NCI-H2171 (cell line): ENCODE measurements around the gene IQSEC1.
A peak's percentile ranks its signal among the peaks of the same experiment; 100 is the strongest.

ENCODE experiments used
- DNase-seq: peaks from one replicate; lab custom pipeline; 2025; lab: John Stamatoyannopoulos, UW

The IQSEC1 gene

DNA sequence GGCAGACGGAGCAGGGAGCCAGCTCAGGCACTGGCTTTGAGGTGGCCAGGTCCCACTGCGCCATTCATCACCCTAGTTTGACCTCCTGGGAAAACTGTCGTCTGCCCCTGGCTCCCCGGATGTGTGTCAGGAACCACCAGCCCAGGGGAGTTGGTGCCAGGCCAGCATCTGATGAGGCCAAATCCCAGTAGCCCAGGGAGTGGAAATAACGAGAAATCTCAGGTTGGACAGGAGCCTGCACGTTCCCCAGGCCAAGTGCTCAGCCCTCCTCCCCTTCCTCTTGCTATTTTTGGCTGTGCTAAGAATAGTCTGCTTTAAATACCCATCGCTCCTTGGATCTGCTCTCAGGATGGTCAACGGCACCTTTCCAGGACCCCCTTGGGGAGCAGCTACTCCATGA, 138.8 kb downstream of the IQSEC1 start:
- DNase-seq: no peak

DNA sequence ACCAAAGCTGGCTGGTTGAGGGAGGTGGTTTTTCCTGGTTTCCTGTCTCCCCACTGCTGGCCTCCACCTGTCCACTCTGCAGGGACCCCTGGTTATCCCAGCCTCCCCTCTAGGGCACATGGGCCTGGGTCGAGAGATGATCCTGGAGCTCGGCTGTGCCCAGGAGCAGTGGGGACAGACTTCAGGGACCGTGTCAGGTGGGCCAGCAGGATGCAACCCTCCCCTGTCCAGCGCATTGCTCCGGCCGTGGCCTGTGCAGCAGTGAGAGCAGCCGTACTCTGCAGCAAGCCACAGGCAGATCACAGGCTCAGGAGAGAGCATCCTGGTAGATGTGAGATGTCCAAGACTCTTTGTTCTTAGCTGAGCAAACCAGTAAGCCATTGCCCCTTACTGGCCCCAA, 139.3 kb downstream of the IQSEC1 start:
- DNase-seq: no peak

DNA sequence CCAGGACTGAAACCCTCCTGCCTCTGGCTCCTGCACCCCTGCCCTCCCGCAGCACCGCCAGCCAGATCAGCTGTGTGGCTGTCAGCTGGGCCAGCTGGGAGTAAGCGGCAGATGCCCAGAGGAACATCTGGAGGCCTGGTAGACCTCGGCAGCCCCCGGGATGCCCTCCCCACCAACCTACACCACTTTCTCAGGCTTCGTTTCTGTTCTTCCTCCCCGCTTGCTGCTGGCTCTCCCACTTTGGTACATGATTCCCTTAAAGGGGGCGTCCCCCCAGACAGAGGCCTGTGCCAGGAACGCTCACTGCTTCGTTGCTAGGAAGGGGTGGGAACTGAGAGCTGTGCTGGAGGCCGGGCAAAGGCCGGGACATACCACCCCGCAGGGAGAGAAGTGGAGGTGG, 140.5 kb downstream of the IQSEC1 start:
- DNase-seq: no peak

DNA sequence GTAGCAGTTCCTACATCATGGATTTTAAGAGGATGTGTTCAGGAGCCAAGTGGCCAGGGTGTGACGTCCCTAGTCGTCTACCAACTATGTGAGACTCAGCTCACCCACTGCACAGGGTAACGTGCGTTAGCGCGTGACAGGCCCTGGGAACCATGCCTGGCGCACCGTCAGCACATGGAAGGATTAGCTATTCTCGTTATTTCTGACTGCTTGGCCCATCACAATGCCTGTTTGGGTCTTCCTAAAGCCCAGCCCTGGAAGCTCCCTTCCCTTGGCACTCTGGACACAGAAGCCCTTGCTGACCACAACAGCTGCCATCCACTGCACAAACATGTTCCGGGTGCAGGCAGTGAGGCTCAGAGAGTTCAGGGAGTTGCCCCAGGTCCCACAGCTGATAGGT, 140.9 kb downstream of the IQSEC1 start:
- no peak for DNase-seq

DNA sequence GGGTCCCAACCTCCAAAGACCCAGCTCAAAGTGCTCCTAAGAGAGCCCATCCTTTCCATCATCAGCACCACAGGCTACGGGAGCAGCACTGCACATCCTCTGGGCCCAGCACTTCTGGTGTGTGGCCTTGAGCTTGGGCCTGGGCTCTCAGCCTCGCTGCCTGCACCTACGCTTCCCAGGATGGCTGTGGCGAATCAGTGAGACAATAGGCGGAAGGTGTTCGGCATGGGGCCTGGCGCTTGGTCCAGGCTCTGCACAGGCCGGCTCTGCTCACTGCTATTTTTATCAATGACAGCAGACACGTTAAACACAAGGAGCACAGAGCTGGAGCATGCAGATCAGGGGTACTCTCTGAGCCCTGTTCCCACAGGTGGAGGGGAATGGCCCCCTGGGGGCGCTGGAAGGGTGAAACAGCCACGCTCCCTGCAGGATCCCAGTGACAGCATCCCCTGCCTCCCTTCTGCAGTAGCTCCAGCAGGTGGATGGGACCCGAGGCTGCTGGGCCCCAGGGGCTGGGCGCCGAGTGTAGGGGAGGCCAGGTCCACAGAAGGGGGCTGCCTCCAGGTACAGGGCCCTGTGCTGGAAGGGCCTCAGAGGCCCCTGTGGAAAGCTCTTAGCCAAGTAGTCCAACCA, 141.8 kb downstream of the IQSEC1 start:
- DNase-seq: no peak

DNA sequence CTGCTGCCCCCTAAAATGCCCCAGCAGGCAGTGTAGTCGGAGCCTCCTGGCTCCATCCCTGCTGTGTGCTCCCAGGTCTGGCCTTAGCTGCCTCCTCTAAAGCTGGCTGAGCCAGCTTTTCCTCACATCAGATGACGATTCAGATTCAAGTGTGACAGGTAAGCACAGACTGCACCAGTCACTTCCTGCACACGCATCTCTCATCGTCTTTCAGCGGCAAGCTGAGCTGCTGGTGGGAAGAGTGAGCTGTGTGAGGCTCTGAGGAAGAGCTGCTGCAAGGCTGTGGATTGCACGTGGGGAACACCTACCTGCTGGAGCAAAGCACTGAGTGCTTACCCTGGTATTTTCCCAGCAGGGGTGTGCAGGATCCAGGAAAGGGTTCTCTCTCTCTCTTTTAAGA, 143.4 kb downstream of the IQSEC1 start:
- no peak for DNase-seq

DNA sequence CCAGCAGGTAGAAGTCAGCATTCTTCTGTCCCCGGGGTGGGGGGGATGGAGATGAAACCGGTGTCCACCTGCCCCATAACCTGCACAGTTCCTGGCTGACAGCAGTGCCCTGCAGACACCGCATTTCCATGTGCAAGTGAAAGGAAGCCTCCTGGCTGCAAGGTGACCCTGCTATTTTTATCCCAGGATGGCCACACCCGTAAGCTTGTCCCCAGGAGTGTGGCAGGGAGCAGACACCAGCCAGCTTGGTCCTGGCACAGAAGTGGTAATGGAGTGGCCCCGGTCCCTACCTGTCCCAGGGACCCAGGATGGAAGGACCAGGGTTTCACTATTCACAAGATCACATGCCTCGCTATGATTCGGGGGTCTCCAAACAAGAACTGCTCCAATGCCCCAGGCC, 146.6 kb downstream of the IQSEC1 start:
- no peak for DNase-seq

DNA sequence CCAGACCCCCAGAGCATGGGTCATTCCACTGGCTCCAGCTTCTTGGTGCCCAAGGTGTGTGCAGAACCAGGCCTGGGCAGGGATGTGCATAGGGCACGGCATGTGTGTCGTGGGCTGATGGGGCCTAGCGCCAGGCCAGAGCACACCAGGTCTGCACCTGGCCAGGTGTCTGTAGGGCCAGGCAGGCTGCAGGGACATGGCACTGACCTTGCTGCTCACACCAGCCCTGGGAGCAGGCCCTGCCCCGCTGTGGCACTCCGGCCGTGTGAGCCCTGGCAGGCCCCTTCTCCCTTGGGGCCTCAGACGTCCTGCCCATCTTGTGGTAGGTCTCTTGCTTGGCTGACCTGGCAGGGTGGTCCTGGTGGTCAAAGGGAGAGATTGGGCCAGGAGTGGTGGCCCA, 147.6 kb downstream of the IQSEC1 start:
- no peak for DNase-seq

DNA sequence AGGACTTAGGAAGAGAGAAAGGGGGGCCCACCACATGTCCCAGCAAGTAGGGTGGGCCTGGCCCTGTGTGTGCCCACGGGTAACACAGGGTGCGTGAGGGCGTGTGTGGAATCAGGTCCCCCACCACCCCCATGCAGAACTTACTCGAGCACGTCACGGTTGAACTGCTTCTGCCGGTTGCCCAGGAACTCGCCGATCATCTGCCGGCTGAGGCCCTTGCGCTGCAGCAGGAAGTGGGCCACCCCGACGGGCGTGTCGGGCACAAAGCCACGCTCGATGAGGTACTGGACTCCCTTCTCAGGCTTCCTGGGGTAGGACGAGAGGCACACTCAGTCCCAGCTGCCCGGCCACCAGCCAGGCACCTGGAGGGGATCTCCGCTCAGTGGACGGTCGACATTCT, 148.8 kb downstream of the IQSEC1 start:
- no peak for DNase-seq

DNA sequence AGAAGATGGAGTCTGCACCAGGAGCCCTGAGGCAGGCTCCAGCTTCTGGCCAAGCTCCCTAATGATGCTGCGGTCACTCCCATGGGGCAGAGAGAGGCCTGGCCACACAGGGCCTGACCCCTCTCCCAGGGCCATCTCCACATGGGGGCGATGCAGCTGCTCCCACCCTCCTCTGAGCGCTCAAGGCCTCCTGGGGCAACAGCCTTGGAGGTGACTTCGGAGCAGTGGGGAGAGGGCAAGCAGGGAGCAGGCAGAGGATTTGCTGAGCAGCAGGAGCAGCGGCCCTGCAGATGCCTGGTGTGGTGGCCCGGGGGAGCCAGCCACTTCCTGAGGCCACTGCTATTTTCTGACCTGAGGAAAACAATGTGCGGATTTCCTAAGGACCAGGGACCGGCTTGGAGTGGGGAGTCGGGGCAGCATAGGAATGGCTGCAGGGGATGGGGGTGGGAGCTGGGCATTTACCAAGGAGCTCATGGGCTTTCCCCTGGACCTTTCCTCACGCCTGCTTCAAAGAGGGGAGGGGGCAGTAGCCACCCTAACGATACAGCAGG, 150.3 kb downstream of the IQSEC1 start:
- DNase-seq: no peak

DNA sequence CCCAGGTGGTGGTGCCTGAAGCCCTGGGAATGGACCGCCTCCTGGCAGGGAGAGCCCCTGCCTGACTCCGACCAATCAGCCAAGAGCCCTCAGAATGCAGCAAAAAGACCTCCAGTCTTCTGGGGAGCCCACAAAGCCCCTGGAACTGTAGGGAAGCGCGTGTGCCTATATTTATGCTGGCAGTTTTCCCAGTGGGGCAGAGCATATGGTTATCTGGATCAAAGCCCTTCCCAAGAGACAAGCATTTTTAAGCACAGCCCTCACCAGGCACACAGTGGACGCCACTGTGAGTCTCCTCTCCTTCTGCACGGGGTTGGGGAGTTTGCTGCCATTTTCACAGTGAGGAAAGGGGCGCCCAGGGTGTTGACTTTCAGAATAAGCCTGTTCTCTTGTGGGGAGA, 150.9 kb downstream of the IQSEC1 start:
- peak; percentile 68 for DNase-seq

DNA sequence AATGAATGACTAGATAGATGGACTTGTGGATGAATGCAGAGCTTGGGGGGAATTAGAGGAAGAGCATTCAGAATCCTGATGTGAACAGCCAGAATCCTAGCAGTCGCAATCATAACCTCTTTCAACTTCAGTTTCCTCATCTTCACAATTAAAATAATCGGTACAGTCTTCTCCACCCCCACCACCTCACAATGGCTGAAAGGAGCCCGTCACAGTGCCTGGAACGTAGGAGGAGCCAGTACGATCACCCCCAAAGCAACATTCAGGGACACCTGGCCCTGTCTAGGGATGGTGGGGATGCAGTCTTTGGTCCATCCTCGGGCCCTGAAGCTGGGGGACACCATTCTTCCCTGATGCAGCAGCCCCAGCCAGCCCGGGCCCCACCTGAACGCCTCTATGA, 151.5 kb downstream of the IQSEC1 start:
- no peak for DNase-seq

DNA sequence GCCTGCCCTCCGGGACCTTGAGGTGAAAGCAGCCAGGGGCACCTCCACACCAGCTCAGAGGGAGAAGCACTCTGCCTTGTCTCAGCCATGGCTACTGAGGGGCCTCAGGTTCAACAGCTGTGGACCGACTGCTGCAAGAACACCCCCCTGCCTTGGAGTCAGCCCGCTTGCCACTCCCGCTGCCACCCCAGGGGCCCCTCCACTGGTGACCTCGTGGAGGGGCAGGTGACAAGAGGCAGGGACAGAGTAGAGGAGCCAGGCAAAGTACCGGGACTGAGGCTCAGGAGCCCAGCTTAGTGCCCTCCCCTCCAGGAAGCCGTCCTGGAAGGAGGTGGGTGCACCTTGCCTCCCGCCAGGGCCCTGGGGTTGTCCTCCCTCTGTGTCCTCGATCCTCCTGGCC, 152.3 kb downstream of the IQSEC1 start:
- DNase-seq: no peak

DNA sequence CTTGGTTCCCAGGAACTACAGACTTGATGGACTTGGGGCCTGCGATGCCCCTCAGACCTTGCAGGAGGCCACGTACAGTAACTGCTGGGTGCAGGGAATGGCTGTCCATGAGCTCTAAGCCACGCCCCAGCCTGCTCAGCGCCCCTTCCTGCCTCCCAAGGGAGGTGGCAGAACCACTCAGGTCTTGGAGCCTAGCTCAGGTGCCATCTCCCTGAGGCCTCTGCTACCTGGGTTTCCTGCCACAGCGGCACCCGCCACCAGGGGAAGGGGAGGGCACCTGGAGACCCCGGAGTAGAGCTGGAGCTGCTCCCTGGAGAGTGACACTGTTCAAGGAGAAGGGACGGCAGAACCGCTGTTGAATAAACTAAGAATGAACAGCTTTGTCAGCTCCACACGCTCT, 154.0 kb downstream of the IQSEC1 start:
- DNase-seq: no peak

DNA sequence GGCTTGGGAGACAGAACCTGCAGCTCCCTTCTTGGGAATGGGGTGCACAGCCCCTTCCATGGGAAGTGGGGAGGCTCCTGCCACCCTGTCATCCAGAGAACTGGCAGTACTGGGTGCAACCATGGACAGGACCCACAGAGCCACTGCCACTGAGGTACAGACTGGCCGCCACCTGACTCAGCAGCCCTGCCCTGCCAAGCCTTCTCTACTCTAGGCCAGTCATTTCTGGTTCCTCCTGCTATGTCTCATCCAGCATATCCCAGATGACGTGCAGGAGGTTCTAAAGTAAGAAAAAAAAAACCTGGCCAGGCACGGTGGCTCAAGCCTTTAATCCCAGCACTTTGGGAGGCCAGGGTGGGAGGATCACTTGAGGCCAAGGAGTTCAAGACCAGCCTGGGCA, 155.0 kb downstream of the IQSEC1 start:
- DNase-seq: no peak

DNA sequence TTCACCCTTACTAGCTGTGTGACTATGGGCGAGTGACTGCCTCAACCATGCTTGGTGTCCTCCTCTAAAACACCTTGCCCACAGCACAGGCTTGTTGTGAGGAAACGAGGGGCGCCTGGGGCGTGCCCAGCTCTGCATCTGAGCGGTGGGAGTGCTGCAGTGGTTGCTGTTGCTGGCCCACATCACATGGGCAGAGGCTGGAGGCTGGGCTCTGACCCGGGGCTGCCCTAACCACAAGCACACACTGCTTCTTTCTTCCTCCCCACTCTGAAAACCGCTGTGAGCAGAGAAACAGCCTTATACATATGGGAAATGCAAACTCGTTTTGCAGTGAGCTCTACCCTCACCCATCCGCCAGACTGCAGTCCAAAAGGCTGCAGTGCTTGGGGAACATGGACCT, 157.1 kb downstream of the IQSEC1 start:
- DNase-seq: no peak

DNA sequence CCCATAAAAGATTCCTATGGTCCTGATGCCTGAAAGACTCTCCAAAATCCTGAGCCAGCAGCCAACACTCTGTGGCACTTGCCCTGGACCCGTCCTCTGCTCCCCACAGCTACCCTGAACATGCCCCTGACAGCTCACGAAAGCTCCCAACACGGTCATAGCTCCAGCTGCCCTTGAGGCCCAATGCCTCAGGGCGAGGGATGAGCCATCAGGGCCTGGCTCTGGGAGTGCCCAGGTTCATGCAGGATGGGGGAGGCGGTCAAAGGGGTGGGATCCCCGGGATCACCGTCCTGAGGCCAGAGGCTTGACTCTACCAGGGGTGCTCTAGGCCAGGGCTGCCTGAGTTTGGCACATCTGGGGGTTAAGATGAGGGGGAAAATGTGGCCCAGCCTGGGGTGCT, 159.1 kb downstream of the IQSEC1 start:
- no peak for DNase-seq

DNA sequence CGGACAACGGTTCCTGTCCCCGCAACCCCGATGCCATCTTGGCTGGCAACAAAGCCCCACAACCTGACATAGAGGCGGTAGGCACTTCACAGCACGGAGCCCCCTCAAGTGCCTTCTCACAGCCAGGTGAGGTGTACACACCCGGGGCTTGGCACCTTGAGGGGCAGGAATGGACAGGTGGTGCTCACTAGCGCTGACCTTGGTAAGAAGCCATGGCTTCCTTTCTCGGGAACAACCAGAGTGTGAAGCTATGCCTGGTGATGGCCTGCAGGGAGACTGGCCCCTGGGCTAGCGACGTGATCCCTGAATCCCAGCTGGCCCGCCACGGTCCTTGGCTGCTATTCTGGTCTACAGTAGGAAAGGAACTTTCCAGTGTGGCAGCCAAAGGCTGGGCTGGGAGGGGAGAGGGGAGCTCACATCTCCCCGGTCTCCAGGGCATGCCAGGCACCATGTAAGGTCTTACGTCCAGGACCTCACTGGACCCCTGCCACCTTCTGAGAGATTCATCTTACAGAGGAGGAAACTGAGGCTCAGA, 161.3 kb downstream of the IQSEC1 start:
- no peak for DNase-seq

DNA sequence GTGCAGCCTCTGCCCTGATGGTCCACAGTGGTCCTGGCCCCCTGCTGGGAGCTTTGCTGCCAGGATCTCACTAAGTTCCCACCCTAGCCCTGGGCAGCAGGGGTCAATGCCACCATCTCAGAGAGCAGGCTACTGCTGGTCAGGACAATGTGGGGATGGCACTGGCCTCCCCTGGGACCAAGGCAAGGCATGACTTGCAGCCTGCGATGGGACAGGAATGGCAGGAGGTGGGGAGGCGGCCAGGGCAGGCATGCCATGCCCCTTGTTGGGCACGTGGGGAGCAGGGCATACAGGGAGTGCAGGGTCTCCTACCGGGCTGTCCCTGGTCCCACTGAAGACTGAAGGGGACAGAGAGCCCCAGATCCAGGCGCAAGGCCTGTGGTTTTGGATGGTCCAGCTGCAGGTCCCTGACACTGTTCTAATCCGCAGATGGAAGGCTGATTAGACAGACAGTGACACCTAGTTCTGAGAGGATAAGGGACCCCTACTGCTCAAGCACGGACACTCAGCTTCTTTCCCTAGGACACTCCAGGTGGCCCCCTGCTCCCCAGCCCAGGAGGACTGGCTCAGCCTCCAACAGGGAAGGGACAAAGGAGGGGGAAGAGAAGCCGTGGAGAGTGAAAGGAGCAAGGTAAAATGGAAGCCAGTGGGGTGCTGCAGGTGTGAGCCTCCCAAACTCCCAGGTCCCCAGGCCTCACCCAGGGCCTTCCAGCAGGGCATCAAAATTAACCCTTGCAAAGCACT, 162.7 kb downstream of the IQSEC1 start:
- DNase-seq: no peak

DNA sequence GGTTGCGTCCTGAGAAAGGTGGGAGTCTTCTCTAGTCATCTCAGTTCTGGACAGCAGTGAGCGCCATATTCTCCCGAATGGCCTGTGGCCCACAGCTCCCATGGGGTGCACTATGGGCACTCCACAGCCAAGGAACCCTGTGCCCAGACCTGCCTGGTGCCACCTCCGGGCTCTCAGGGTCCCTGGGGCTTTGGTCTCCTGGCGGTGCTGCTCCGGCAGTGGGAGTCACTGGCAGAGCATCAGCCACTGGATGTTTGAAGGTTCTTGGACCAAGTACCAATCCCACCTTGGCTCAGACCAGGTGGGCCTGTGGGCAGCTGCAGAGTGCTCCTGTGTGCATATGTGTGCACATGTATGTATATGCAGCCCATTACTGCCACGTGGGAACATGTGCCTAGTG, 163.5 kb downstream of the IQSEC1 start:
- no peak for DNase-seq

DNA sequence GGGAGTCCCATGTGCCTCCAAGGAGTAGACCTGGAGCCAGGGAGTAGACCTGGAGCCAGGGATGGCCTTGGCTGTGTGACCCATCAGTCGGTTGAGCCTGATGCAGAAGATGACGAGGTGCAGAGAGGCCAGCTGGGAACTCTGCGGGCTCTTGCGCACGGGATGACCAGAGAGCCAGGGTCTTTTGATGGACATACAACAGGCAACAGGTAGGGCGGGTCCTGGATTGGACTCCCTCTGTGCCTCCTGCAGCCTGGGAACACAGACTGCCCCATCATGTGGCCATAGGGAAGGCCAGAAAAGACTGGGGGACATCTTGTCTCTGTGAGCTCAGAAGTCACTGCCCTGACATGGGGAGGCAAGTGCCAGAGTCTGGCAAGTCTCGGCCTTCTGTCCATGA, 164.4 kb downstream of the IQSEC1 start:
- DNase-seq: no peak

DNA sequence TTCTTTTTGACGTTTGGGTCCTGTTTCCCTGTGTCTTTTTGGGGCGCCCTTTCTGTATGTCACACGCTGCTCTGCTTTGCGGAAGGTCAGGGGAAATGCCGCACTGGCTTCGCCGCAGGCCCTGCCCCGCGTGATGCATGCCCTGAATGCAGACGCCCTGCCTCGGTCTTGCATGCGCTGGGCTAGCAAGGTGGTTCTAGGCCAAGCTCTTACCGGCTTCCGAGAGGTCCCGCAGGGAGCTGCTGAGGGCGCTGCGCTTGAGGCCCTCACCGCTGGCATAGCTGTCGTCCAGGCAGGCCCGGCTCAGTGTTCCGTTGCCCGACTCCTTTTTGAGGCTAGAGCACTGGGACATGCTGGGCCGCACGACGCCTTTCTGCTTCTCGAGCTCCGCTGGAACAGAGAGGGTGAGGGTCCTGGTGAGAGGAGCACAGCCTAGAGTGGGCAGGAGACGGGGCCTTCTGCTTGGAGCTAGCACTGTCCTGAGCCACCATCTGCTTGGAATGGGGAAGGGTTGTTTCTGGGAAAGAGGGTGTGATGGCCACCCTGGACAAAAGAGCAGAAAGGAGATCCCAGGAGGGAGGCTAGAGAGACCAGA, 165.0 kb downstream of the IQSEC1 start:
- no peak for DNase-seq

DNA sequence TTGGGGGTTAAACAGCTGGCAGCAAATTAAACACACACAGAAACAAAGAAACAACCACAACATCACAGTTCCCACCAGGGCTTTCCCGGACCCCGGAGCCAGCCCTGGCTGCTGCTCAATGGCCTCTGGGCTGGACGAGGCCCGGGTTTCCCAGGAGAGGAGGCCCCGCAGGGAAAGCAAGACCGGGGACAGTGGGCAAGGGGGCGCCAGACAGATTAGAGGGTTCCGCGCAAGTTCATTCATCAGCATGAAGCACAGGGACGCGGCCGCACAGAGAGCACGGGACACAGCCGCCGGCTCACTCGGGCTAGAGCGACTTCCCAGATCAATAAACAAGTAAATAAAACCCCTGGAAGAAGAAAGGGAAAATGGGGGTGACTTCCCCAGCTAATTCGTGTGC, 165.5 kb downstream of the IQSEC1 start:
- DNase-seq: no peak
